ENCODE measurements around the gene BUB3. TPM values are rescaled to one million over a fixed set of nuclear protein-coding genes. Genes with fewer than 3 reads are reported as not detected.

The BUB3 gene
- total RNA-seq, 1 experiment from 2014 or later: 180 TPM

DNA sequence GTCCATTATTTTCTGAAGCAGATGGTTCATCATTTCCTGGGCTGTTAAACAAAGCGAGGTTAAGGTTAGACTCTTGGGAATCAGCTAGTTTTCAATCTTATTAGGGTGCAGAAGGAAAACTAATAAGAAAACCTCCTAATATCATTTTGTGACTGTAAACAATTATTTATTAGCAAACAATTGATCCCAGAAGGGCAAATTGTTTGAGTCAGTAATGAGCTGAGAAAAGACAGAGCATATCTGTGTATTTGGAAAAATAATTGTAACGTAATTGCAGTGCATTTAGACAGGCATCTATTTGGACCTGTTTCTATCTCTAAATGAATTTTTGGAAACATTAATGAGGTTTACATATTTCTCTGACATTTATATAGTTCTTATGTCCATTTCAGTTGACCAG, 10.1 kb downstream of the BUB3 start:
- no peak for ATAC-seq
- no peak overlapping the region for H3K4me3 Mint-ChIP-seq
- no peaks in the 10 kb centered on the region for H3K9me3 Mint-ChIP-seq

DNA sequence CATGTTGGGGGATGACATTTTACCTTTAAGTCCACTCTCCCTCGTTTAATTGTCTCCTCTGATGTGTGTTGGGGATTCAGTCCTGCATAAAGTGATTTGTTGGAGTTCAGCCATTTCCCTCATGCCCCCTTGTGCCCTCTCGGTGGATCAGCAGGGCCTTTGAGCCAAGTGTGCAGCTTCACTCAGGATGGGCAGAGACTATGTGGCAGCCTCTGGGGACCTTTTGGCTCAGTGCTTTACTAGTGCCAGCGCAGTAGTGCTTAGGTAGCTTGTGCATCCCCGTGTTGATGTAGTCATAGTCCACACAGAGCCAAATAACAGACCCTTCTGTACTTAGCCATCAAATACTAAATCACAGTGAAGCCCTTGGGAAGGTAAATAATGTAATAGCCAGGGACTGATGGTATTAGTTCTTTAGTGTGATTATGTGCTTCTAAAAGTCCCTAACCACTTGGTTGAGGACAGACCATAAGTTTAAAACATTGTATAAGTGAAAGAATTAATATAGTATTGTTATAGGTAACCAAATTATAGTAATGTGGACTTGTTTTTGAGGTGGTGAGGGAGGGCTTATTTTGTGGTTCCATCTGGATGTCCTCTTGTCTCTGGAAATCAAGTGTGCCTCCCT, 11.4 kb downstream of the BUB3 start:
- peak; percentile 64 for ATAC-seq
- peaks cover 70% of the 10 kb centered on the region for H3K36me3 Mint-ChIP-seq
- H3K4me3 Mint-ChIP-seq: no peak overlapping the region
- H3K4me1 Mint-ChIP-seq: no peaks in the 10 kb centered on the region
- H3K27me3 Mint-ChIP-seq (ENCODE audit: low read depth): no peaks in the 10 kb centered on the region
- H3K27ac Mint-ChIP-seq: no peak overlapping the region
- ChIA-PET POLR2A (no interaction called here), CTCF (interaction anchor here (0.6 to 1.8 kb wide), 4 partner anchors 12 to 122 kb away, joined by 3 to 10 read pairs (median 3); partner anchors contain the start of gene BUB3)
- H3K9me3 Mint-ChIP-seq: no peaks in the 10 kb centered on the region
- no peak for DNase-seq (ENCODE audit: low spot score)
- TF ChIP-seq, protein P1, sequence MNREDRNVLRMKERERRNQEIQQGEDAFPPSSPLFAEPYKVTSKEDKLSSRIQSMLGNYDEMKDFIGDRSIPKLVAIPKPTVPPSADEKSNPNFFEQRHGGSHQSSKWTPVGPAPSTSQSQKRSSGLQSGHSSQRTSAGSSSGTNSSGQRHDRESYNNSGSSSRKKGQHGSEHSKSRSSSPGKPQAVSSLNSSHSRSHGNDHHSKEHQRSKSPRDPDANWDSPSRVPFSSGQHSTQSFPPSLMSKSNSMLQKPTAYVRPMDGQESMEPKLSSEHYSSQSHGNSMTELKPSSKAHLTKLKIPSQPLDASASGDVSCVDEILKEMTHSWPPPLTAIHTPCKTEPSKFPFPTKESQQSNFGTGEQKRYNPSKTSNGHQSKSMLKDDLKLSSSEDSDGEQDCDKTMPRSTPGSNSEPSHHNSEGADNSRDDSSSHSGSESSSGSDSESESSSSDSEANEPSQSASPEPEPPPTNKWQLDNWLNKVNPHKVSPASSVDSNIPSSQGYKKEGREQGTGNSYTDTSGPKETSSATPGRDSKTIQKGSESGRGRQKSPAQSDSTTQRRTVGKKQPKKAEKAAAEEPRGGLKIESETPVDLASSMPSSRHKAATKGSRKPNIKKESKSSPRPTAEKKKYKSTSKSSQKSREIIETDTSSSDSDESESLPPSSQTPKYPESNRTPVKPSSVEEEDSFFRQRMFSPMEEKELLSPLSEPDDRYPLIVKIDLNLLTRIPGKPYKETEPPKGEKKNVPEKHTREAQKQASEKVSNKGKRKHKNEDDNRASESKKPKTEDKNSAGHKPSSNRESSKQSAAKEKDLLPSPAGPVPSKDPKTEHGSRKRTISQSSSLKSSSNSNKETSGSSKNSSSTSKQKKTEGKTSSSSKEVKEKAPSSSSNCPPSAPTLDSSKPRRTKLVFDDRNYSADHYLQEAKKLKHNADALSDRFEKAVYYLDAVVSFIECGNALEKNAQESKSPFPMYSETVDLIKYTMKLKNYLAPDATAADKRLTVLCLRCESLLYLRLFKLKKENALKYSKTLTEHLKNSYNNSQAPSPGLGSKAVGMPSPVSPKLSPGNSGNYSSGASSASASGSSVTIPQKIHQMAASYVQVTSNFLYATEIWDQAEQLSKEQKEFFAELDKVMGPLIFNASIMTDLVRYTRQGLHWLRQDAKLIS (CRISPR knock-in tag; IDR thresholded peaks at IDR 0.05; ENCODE audit: borderline replicate concordance): no peak
- TF ChIP-seq ZNF416 (CRISPR knock-in tag; IDR thresholded peaks at IDR 0.05) (no peak), TP53 (CRISPR knock-in tag; IDR thresholded peaks at IDR 0.05) (no peak), JAZF1 (CRISPR knock-in tag; IDR thresholded peaks at IDR 0.05) (no peak), FOXJ3 (CRISPR knock-in tag; IDR thresholded peaks at IDR 0.05; ENCODE audit: borderline replicate concordance) (no peak), FOXK1 (CRISPR knock-in tag; IDR thresholded peaks at IDR 0.05) (no peak), OVOL2 (CRISPR knock-in tag; IDR thresholded peaks at IDR 0.05; ENCODE audit: borderline replicate concordance) (no peak), ZNF396 (CRISPR knock-in tag; IDR thresholded peaks at IDR 0.05; ENCODE audit: borderline replicate concordance) (no peak), ATF1 (CRISPR knock-in tag; IDR thresholded peaks at IDR 0.05) (no peak), ZNF232 (CRISPR knock-in tag; IDR thresholded peaks at IDR 0.05) (no peak)
- TF ChIP-seq, protein P2, sequence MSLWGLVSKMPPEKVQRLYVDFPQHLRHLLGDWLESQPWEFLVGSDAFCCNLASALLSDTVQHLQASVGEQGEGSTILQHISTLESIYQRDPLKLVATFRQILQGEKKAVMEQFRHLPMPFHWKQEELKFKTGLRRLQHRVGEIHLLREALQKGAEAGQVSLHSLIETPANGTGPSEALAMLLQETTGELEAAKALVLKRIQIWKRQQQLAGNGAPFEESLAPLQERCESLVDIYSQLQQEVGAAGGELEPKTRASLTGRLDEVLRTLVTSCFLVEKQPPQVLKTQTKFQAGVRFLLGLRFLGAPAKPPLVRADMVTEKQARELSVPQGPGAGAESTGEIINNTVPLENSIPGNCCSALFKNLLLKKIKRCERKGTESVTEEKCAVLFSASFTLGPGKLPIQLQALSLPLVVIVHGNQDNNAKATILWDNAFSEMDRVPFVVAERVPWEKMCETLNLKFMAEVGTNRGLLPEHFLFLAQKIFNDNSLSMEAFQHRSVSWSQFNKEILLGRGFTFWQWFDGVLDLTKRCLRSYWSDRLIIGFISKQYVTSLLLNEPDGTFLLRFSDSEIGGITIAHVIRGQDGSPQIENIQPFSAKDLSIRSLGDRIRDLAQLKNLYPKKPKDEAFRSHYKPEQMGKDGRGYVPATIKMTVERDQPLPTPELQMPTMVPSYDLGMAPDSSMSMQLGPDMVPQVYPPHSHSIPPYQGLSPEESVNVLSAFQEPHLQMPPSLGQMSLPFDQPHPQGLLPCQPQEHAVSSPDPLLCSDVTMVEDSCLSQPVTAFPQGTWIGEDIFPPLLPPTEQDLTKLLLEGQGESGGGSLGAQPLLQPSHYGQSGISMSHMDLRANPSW (CRISPR knock-in tag; conservative IDR thresholded peaks at IDR 0.05; ENCODE audit: low read depth): no peak
- TF ChIP-seq, protein P3, sequence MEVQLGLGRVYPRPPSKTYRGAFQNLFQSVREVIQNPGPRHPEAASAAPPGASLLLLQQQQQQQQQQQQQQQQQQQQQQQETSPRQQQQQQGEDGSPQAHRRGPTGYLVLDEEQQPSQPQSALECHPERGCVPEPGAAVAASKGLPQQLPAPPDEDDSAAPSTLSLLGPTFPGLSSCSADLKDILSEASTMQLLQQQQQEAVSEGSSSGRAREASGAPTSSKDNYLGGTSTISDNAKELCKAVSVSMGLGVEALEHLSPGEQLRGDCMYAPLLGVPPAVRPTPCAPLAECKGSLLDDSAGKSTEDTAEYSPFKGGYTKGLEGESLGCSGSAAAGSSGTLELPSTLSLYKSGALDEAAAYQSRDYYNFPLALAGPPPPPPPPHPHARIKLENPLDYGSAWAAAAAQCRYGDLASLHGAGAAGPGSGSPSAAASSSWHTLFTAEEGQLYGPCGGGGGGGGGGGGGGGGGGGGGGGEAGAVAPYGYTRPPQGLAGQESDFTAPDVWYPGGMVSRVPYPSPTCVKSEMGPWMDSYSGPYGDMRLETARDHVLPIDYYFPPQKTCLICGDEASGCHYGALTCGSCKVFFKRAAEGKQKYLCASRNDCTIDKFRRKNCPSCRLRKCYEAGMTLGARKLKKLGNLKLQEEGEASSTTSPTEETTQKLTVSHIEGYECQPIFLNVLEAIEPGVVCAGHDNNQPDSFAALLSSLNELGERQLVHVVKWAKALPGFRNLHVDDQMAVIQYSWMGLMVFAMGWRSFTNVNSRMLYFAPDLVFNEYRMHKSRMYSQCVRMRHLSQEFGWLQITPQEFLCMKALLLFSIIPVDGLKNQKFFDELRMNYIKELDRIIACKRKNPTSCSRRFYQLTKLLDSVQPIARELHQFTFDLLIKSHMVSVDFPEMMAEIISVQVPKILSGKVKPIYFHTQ (CRISPR knock-in tag; IDR thresholded peaks at IDR 0.05): no peak
- TF ChIP-seq, protein P4, sequence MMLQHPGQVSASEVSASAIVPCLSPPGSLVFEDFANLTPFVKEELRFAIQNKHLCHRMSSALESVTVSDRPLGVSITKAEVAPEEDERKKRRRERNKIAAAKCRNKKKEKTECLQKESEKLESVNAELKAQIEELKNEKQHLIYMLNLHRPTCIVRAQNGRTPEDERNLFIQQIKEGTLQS (CRISPR knock-in tag; conservative IDR thresholded peaks at IDR 0.05): no peak

More for the DNA sequence above, 10.1 kb downstream of the BUB3 start:
- Mint-ChIP-seq H3K36me3 (peaks cover 80% of the 10 kb centered on the region), H3K4me1 (peaks cover 3% of the 10 kb centered on the region; the same call in 1 of the 2 replicates), H3K27ac (no peak overlapping the region; the same call in 1 of the 2 replicates), H3K27me3 (ENCODE audit: low read depth) (no peaks in the 10 kb centered on the region)
- DNase-seq (ENCODE audit: low spot score): no peak
- ChIA-PET CTCF (no interaction called here), POLR2A (no interaction called here)
- no peak for TF ChIP-seq NFYB (CRISPR knock-in tag; conservative IDR thresholded peaks at IDR 0.05; ENCODE audit: low read depth)
- TF ChIP-seq SMAD4 (CRISPR knock-in tag; IDR thresholded peaks at IDR 0.05): no peak
- TF ChIP-seq ZNF416 (CRISPR knock-in tag; IDR thresholded peaks at IDR 0.05): no peak
- TF ChIP-seq, protein P5, sequence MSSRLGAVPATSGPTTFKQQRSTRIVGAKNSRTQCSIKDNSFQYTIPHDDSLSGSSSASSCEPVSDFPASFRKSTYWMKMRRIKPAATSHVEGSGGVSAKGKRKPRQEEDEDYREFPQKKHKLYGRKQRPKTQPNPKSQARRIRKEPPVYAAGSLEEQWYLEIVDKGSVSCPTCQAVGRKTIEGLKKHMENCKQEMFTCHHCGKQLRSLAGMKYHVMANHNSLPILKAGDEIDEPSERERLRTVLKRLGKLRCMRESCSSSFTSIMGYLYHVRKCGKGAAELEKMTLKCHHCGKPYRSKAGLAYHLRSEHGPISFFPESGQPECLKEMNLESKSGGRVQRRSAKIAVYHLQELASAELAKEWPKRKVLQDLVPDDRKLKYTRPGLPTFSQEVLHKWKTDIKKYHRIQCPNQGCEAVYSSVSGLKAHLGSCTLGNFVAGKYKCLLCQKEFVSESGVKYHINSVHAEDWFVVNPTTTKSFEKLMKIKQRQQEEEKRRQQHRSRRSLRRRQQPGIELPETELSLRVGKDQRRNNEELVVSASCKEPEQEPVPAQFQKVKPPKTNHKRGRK (CRISPR knock-in tag; IDR thresholded peaks at IDR 0.05; ENCODE audit: borderline replicate concordance): no peak
- no peak for TF ChIP-seq FOXJ3 (CRISPR knock-in tag; IDR thresholded peaks at IDR 0.05; ENCODE audit: borderline replicate concordance)
- TF ChIP-seq, protein P6, sequence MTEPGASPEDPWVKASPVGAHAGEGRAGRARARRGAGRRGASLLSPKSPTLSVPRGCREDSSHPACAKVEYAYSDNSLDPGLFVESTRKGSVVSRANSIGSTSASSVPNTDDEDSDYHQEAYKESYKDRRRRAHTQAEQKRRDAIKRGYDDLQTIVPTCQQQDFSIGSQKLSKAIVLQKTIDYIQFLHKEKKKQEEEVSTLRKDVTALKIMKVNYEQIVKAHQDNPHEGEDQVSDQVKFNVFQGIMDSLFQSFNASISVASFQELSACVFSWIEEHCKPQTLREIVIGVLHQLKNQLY (CRISPR knock-in tag; IDR thresholded peaks at IDR 0.05): no peak
- TF ChIP-seq NR1H2 (CRISPR knock-in tag; IDR thresholded peaks at IDR 0.05): no peak
- TF ChIP-seq, protein P7, sequence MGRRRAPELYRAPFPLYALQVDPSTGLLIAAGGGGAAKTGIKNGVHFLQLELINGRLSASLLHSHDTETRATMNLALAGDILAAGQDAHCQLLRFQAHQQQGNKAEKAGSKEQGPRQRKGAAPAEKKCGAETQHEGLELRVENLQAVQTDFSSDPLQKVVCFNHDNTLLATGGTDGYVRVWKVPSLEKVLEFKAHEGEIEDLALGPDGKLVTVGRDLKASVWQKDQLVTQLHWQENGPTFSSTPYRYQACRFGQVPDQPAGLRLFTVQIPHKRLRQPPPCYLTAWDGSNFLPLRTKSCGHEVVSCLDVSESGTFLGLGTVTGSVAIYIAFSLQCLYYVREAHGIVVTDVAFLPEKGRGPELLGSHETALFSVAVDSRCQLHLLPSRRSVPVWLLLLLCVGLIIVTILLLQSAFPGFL (CRISPR knock-in tag; IDR thresholded peaks at IDR 0.05; ENCODE audit: borderline replicate concordance): no peak
- TF ChIP-seq, protein P8, sequence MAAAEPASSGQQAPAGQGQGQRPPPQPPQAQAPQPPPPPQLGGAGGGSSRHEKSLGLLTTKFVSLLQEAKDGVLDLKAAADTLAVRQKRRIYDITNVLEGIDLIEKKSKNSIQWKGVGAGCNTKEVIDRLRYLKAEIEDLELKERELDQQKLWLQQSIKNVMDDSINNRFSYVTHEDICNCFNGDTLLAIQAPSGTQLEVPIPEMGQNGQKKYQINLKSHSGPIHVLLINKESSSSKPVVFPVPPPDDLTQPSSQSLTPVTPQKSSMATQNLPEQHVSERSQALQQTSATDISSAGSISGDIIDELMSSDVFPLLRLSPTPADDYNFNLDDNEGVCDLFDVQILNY (CRISPR knock-in tag; IDR thresholded peaks at IDR 0.05): no peak
- no peak for TF ChIP-seq ZNF671 (CRISPR knock-in tag; IDR thresholded peaks at IDR 0.05)
